Gastroesophageal sphincter (tissue), 3 donors: ENCODE data around the gene EHMT2.
A peak's percentile ranks its signal among the peaks of the same experiment; 100 is the strongest.

ENCODE experiments used
- POLR2A ChIP-seq, 2 donors: fragments of 450-650 bp; IDR thresholded peaks; one replicate each; pipeline ENCODE4 v1.6.1; 2017; ENCODE audit warnings: antibody characterized with exemption in 2 of 2, mild to moderate bottlenecking in 2 of 2, moderate library complexity in 1 of 2
- POLR2AphosphoS5 ChIP-seq: sonication (generic); formaldehyde crosslinking; IDR thresholded peaks from one replicate; pipeline ENCODE4 v1.6.1; 2017; ENCODE audit warnings: antibody characterized with exemption
- TF ChIP-seq, protein P1 (sequence below), 4 experiments: fragments of 200-600 bp in 2 of 4; fragments of 450-650 bp in 2 of 4; sonication (generic) in 1 of 4; IDR thresholded peaks; one replicate each; pipeline ENCODE4 v1.5.1; 2017 to 2019; ENCODE audit warnings: antibody characterized with exemption in 4 of 4, mild to moderate bottlenecking in 2 of 4, moderate library complexity in 2 of 4

DNA sequence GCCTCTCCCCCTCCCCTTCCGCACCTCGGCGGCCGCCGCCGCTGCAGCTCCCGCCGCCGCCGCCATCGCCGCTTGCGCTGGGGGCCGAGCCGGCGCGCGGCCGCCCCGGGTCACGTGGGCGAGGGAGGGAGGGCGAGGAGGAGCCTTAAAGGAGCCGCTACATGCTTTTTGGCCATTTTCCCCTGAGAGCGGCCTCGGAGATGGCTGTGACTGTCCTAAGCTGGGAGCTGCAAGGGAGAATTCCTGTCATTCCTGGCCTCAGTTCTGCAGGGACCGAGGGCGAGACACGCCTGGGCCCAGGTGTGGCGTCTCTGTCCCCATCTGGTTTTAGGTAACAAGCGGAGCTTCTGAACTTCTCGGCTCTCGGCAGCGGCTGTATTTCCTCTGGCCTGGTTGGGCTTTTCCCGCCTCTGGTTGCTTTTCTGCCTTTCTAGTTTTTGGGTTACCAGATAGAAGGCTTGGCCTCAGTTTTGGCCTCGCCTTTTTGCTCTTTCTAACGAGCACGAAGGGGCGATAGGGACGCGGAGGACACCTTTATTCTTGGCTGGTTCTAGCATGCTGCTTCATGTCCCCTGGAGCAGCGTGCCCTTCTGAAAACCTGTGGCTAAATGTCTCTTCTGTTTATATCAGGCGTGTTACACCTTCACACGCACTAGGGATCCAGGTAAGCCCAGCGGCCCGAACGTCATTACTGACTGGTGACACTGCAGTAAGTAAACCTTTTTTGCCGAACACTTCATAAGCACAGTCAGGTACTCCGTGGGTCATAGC, at the start of gene EHMT2:
- TF ChIP-seq, protein P1, sequence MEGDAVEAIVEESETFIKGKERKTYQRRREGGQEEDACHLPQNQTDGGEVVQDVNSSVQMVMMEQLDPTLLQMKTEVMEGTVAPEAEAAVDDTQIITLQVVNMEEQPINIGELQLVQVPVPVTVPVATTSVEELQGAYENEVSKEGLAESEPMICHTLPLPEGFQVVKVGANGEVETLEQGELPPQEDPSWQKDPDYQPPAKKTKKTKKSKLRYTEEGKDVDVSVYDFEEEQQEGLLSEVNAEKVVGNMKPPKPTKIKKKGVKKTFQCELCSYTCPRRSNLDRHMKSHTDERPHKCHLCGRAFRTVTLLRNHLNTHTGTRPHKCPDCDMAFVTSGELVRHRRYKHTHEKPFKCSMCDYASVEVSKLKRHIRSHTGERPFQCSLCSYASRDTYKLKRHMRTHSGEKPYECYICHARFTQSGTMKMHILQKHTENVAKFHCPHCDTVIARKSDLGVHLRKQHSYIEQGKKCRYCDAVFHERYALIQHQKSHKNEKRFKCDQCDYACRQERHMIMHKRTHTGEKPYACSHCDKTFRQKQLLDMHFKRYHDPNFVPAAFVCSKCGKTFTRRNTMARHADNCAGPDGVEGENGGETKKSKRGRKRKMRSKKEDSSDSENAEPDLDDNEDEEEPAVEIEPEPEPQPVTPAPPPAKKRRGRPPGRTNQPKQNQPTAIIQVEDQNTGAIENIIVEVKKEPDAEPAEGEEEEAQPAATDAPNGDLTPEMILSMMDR (IDR thresholded peaks at IDR 0.05) = peak in 2 of 4 experiments; percentile 46 to 57
- TF ChIP-seq POLR2AphosphoS5 (peak; percentile 47), POLR2A (IDR thresholded peaks at IDR 0.05) (peak in 1 of 2 donors; percentile 52)
